Activated naive CD4-positive, alpha-beta T cell treated with anti-CD3 and anti-CD28 coated beads for 36 hours (primary cell): ENCODE data around the gene CNIH1. TPM values are rescaled to one million over a fixed set of nuclear protein-coding genes. Genes with fewer than 3 reads are reported as not detected.

Experiments used
- CTCF ChIA-PET: fragments of 350-600 bp; sonication (Branson Sonifier 250); formaldehyde crosslinking; loops from one replicate; lab custom pipeline; 2021; ENCODE audit warnings: antibody characterized with exemption; lab: Charles Lee
- DNase-seq: peaks from one replicate; pipeline ENCODE4 v3.0.0-alpha.2; 2020
- H3K27ac Mint-ChIP-seq: one replicate; pipeline ENCODE4 v1.8.0; 2021; ENCODE audit warnings: mild to moderate bottlenecking, mixed read lengths
- H3K27me3 Mint-ChIP-seq: one replicate; pipeline ENCODE4 v1.8.0; 2021; ENCODE audit warnings: low read depth, mixed read lengths
- H3K36me3 Mint-ChIP-seq: one replicate; pipeline ENCODE4 v1.8.0; 2021; ENCODE audit warnings: low read depth, mixed read lengths
- H3K4me1 Mint-ChIP-seq: one replicate; pipeline ENCODE4 v1.8.0; 2021; ENCODE audit warnings: low read depth, mixed read lengths
- H3K4me3 Mint-ChIP-seq: one replicate; pipeline ENCODE4 v1.8.0; 2021; ENCODE audit warnings: mild to moderate bottlenecking, moderate library complexity, mixed read lengths
- H3K9me3 Mint-ChIP-seq: one replicate; pipeline ENCODE4 v1.8.0; 2021; ENCODE audit warnings: mixed read lengths
- intact Hi-C: fragments of 100-400 bp; cut with micrococcal nuclease; formaldehyde crosslinking; loops from one replicate; pipeline ENCODE4 v1.15.1; 2023
- total RNA-seq, 2 experiments: library from RNA; stranded (reverse); gene quantifications; one replicate each; pipeline ENCODE4 v1.2.3, GENCODE V29; 2021

CNIH1 gene
- total RNA-seq: 10 to 100 TPM; 68.1 to 78.4 TPM

GRCh38 chr14:54440873-54441868 is at the start of gene CNIH1:
CNIH1 (minus strand) TSS chr14:54441374; CDS start chr14:54441327, 47 bp downstream.
- CTCF ChIA-PET: interaction anchor here (0.7 to 1.2 kb wide), 7 partner anchors 9 to 134 kb away, joined by 3 to 5 read pairs (median 4); partner anchors contain the start of gene CDKN3
- H3K9me3 Mint-ChIP-seq: no peaks in the 10 kb centered on the region
- H3K4me3 Mint-ChIP-seq: peak within 1 kb of the TSS; percentile 87
- H3K4me1 Mint-ChIP-seq: peaks cover 48% of the 10 kb centered on the region
- peaks cover 14% of the 10 kb centered on the region for H3K36me3 Mint-ChIP-seq
- intact Hi-C loops: loop anchor here (1.0 to 5.0 kb wide), 9 partner anchors 13 to 461 kb away; partner anchors contain the start of genes CGRRF1 and GCH1
- H3K27me3 Mint-ChIP-seq: no peaks in the 10 kb centered on the region
- peak; percentile 93 for DNase-seq
- peak within 1 kb of the TSS; percentile 97 for H3K27ac Mint-ChIP-seq

- Mint-ChIP-seq H3K4me1 (peaks cover 37% of the 10 kb centered on the region), H3K27ac (no peak overlapping the region), H3K9me3 (no peaks in the 10 kb centered on the region), H3K4me3 (no peak overlapping the region), H3K27me3 (no peaks in the 10 kb centered on the region), H3K36me3 (no peaks in the 10 kb centered on the region)
- CTCF ChIA-PET: interaction anchor here (1.1 kb wide), 1 partner anchor 16 kb away, joined by 4 read pairs; no protein-coding TSS in a partner anchor
- intact Hi-C loops: no loop called here
- DNase-seq: no peak
Measured at GRCh38 chr14:54490445-54491175, 49.4 kb upstream of the CNIH1 start.

GRCh38 chr14:54489731-54490444 is 48.7 kb upstream of the CNIH1 start:
- peak overlapping the region; percentile 85 for H3K4me3 Mint-ChIP-seq
- H3K36me3 Mint-ChIP-seq: no peaks in the 10 kb centered on the region
- H3K27ac Mint-ChIP-seq: peak overlapping the region; percentile 88
- intact Hi-C loops: loop anchor here (1.0 to 5.0 kb wide), 6 partner anchors 19 to 537 kb away; partner anchors contain the start of genes CGRRF1, CNIH1, SOCS4 and WDHD1
- H3K9me3 Mint-ChIP-seq: no peaks in the 10 kb centered on the region
- no peak for DNase-seq
- no peaks in the 10 kb centered on the region for H3K27me3 Mint-ChIP-seq
- H3K4me1 Mint-ChIP-seq: peaks cover 44% of the 10 kb centered on the region
- CTCF ChIA-PET: interaction anchor here (0.5 to 2.4 kb wide), 7 partner anchors 15 to 286 kb away, joined by 3 to 13 read pairs (median 4); partner anchors contain the start of genes CGRRF1 and SAMD4A

- Mint-ChIP-seq H3K4me3 (peak overlapping the region; percentile 85), H3K9me3 (no peaks in the 10 kb centered on the region), H3K36me3 (no peaks in the 10 kb centered on the region), H3K4me1 (peaks cover 50% of the 10 kb centered on the region), H3K27me3 (no peaks in the 10 kb centered on the region), H3K27ac (peak overlapping the region; percentile 88)
- no peak for DNase-seq
- intact Hi-C loops: loop anchor here (1.0 to 5.0 kb wide), 6 partner anchors 20 to 538 kb away; partner anchors contain the start of genes CGRRF1, CNIH1, SOCS4 and WDHD1
- CTCF ChIA-PET: interaction anchor here (0.5 to 2.4 kb wide), 10 partner anchors 15 to 286 kb away, joined by 3 to 13 read pairs (median 4); partner anchors contain the start of genes CGRRF1 and SAMD4A
Measured at GRCh38 chr14:54489318-54489683, 48.1 kb upstream of the CNIH1 start.

GRCh38 chr14:54488646-54489317 is 47.6 kb upstream of the CNIH1 start, which contains the start of gene GMFB:
GMFB (minus strand) TSS chr14:54488980; CDS start chr14:54488927, 53 bp downstream.
- no peaks in the 10 kb centered on the region for H3K9me3 Mint-ChIP-seq
- intact Hi-C loops: loop anchor here (1.0 to 5.0 kb wide), 6 partner anchors 21 to 539 kb away; partner anchors contain the start of genes CGRRF1, CNIH1, SOCS4 and WDHD1
- peaks cover 1% of the 10 kb centered on the region for H3K36me3 Mint-ChIP-seq
- no peaks in the 10 kb centered on the region for H3K27me3 Mint-ChIP-seq
- DNase-seq: peak; percentile 91
- peak within 1 kb of the TSS; percentile 85 for H3K4me3 Mint-ChIP-seq
- CTCF ChIA-PET: interaction anchor here (0.5 to 2.4 kb wide), 12 partner anchors 15 to 381 kb away, joined by 3 to 13 read pairs (median 4); partner anchors contain the start of genes CGRRF1 and SAMD4A
- H3K27ac Mint-ChIP-seq: peak within 1 kb of the TSS; percentile 88
- peaks cover 54% of the 10 kb centered on the region for H3K4me1 Mint-ChIP-seq

- DNase-seq: no peak
- peaks cover 59% of the 10 kb centered on the region for H3K4me1 Mint-ChIP-seq
- peak overlapping the region; percentile 85 for H3K4me3 Mint-ChIP-seq
- intact Hi-C loops: loop anchor here (2.0 to 5.0 kb wide), 2 partner anchors 285 to 539 kb away; partner anchors contain the start of genes SOCS4 and WDHD1
- CTCF ChIA-PET: interaction anchor here (0.6 to 2.4 kb wide), 7 partner anchors 11 to 285 kb away, joined by 3 to 13 read pairs (median 4); partner anchors contain the start of gene CGRRF1
- H3K36me3 Mint-ChIP-seq: peaks cover 5% of the 10 kb centered on the region
- H3K27me3 Mint-ChIP-seq: no peaks in the 10 kb centered on the region
- H3K27ac Mint-ChIP-seq: peak overlapping the region; percentile 86
- no peaks in the 10 kb centered on the region for H3K9me3 Mint-ChIP-seq
Measured at GRCh38 chr14:54488318-54488645, 47.1 kb upstream of the CNIH1 start.

- CTCF ChIA-PET: interaction anchor here (0.6 to 2.4 kb wide), 5 partner anchors 11 to 286 kb away, joined by 3 to 13 read pairs (median 7); partner anchors contain the start of gene CGRRF1
- Mint-ChIP-seq H3K27ac (peak overlapping the region; percentile 86), H3K36me3 (peaks cover 10% of the 10 kb centered on the region), H3K27me3 (no peaks in the 10 kb centered on the region), H3K4me1 (peaks cover 64% of the 10 kb centered on the region), H3K9me3 (no peaks in the 10 kb centered on the region), H3K4me3 (peak overlapping the region; percentile 85)
- intact Hi-C loops: loop anchor here (2.0 to 5.0 kb wide), 2 partner anchors 285 to 540 kb away; partner anchors contain the start of genes SOCS4 and WDHD1
- no peak for DNase-seq
Measured at GRCh38 chr14:54487771-54488170, 46.6 kb upstream of the CNIH1 start.

GRCh38 chr14:54486685-54487084 is 45.5 kb upstream of the CNIH1 start:
- no peak for DNase-seq
- CTCF ChIA-PET: interaction anchor here (2.3 kb wide), 1 partner anchor 13 kb away, joined by 7 read pairs; no protein-coding TSS in a partner anchor
- Mint-ChIP-seq H3K27ac (no peak overlapping the region), H3K9me3 (no peaks in the 10 kb centered on the region), H3K27me3 (no peaks in the 10 kb centered on the region), H3K4me1 (peaks cover 66% of the 10 kb centered on the region), H3K4me3 (peak overlapping the region; percentile 85), H3K36me3 (peaks cover 13% of the 10 kb centered on the region)
- intact Hi-C loops: loop anchor here (5.0 kb wide), 1 partner anchor 541 kb away; the partner anchor contains the start of genes SOCS4 and WDHD1

GRCh38 chr14:54483846-54484245 is 42.7 kb upstream of the CNIH1 start:
- Mint-ChIP-seq H3K4me1 (peaks cover 53% of the 10 kb centered on the region), H3K27ac (no peak overlapping the region), H3K9me3 (no peaks in the 10 kb centered on the region), H3K27me3 (no peaks in the 10 kb centered on the region), H3K36me3 (peaks cover 16% of the 10 kb centered on the region), H3K4me3 (no peak overlapping the region)
- intact Hi-C loops: no loop called here
- DNase-seq: no peak
- CTCF ChIA-PET: interaction anchor here (0.9 to 1.1 kb wide), 2 partner anchors 27 to 38 kb away, joined by 3 read pairs; no protein-coding TSS in a partner anchor

- Mint-ChIP-seq H3K9me3 (no peaks in the 10 kb centered on the region), H3K27me3 (no peaks in the 10 kb centered on the region), H3K27ac (no peak overlapping the region), H3K36me3 (peaks cover 18% of the 10 kb centered on the region), H3K4me3 (no peak overlapping the region), H3K4me1 (peaks cover 53% of the 10 kb centered on the region)
- intact Hi-C loops: no loop called here
- CTCF ChIA-PET: interaction anchor here (0.9 to 1.1 kb wide), 2 partner anchors 26 to 38 kb away, joined by 3 read pairs; no protein-coding TSS in a partner anchor
- no peak for DNase-seq
Measured at GRCh38 chr14:54483073-54483745, 42.0 kb upstream of the CNIH1 start.
